SH-SY5Y (cell line): ENCODE results near the gene HAAO.

Source experiments
- GATA2 ChIP-seq: IDR thresholded peaks from 2 replicates; pipeline ENCODE4 v1.6.1; 2011; ENCODE audit warnings: mild to moderate bottlenecking, low read depth, low read length
- GATA3 ChIP-seq: IDR thresholded peaks from 2 replicates; pipeline ENCODE4 v1.6.1; 2011; ENCODE audit warnings: low read depth, mild to moderate bottlenecking, low read length, moderate library complexity

GRCh38 chr2:42754021-42754775 is 38.2 kb downstream of the HAAO start:
- TF ChIP-seq GATA2 (no peak), GATA3 (no peak)
